H9 (cell line): ENCODE measurements around the gene IPO13. TPM values are rescaled to one million over a fixed set of nuclear protein-coding genes. Genes with fewer than 3 reads are reported as not detected.

ENCODE experiments used
- DNase-seq: peaks from one replicate; pipeline ENCODE4 v3.0.0-alpha.2; 2017
- H2AFZ ChIP-seq: one replicate; pipeline ENCODE4 v1.6.1; 2013; ENCODE audit warnings: mild to moderate bottlenecking, low read length, control low read depth, moderate library complexity
- H2AK5ac ChIP-seq: 2 replicates; pipeline ENCODE4 v1.6.1; 2013; ENCODE audit warnings: low read length, control low read depth, mixed read lengths; ENCODE audit not compliant: insufficient read length
- H2BK120ac ChIP-seq: one replicate; pipeline ENCODE4 v1.6.1; 2013; ENCODE audit warnings: low read depth, mild to moderate bottlenecking, low read length, control low read depth, inconsistent platforms; ENCODE audit not compliant: poor library complexity, severe bottlenecking
- H2BK12ac ChIP-seq: 2 replicates; pipeline ENCODE4 v1.6.1; 2013; ENCODE audit warnings: low read length, control low read depth, mixed read lengths, low read depth; ENCODE audit not compliant: insufficient read length
- H2BK15ac ChIP-seq: 2 replicates; pipeline ENCODE4 v1.6.1; 2013; ENCODE audit warnings: low read depth, low read length, control low read depth
- H2BK20ac ChIP-seq: one replicate; pipeline ENCODE4 v1.6.1; 2013; ENCODE audit warnings: low read depth, mild to moderate bottlenecking, low read length, control low read depth, inconsistent platforms; ENCODE audit not compliant: poor library complexity, severe bottlenecking
- H2BK5ac ChIP-seq: 2 replicates; pipeline ENCODE4 v1.6.1; 2013; ENCODE audit warnings: low read length, control low read depth, mixed read lengths; ENCODE audit not compliant: insufficient read length
- H3K14ac ChIP-seq: 2 replicates; pipeline ENCODE4 v1.6.1; 2013; ENCODE audit warnings: low read length, control low read depth; ENCODE audit not compliant: insufficient read depth
- H3K18ac ChIP-seq: 2 replicates; pipeline ENCODE4 v1.6.1; 2013; ENCODE audit warnings: low read depth, mild to moderate bottlenecking, mixed read lengths, low read length, control low read depth; ENCODE audit not compliant: insufficient read length
- H3K23ac ChIP-seq: 2 replicates; pipeline ENCODE4 v1.6.1; 2013; ENCODE audit warnings: low read length, control low read depth, mixed read lengths, low read depth; ENCODE audit not compliant: insufficient read length
- H3K23me2 ChIP-seq: 2 replicates; pipeline ENCODE4 v1.6.1; 2013; ENCODE audit warnings: low read depth, mild to moderate bottlenecking, mixed read lengths, low read length, control low read depth; ENCODE audit not compliant: insufficient read length, poor library complexity, severe bottlenecking
- H3K27ac ChIP-seq: 2 replicates; pipeline ENCODE4 v1.5.1; 2013; ENCODE audit warnings: low read length, control low read depth, mixed read lengths, low read depth; ENCODE audit not compliant: insufficient read length
- H3K27me3 ChIP-seq: 2 replicates; pipeline ENCODE4 v1.6.1; 2013; ENCODE audit warnings: low read length, control low read depth, inconsistent platforms; ENCODE audit not compliant: insufficient read depth
- H3K4ac ChIP-seq: 2 replicates; pipeline ENCODE4 v1.6.1; 2013; ENCODE audit warnings: low read depth, mild to moderate bottlenecking, control low read depth, inconsistent platforms, low read length, moderate library complexity
- H3K4me1 ChIP-seq: 2 replicates; pipeline ENCODE4 v1.6.1; 2013; ENCODE audit warnings: low read length, control low read depth, inconsistent platforms; ENCODE audit not compliant: insufficient read depth
- H3K4me2 ChIP-seq: 2 replicates; pipeline ENCODE4 v1.6.1; 2013; ENCODE audit warnings: low read length, control low read depth, mixed read lengths; ENCODE audit not compliant: insufficient read length, insufficient read depth
- H3K56ac ChIP-seq: 2 replicates; pipeline ENCODE4 v1.6.1; 2013; ENCODE audit warnings: low read depth, mild to moderate bottlenecking, mixed read lengths, low read length, control low read depth; ENCODE audit not compliant: insufficient read length
- H3K79me1 ChIP-seq: 2 replicates; pipeline ENCODE4 v1.6.1; 2013; ENCODE audit warnings: low read depth, mild to moderate bottlenecking, moderate library complexity, low read length, control low read depth, inconsistent platforms; ENCODE audit not compliant: insufficient read depth, poor library complexity, severe bottlenecking
- H3K79me2 ChIP-seq: 2 replicates; pipeline ENCODE4 v1.6.1; 2013; ENCODE audit warnings: low read length, control low read depth, inconsistent platforms; ENCODE audit not compliant: insufficient read depth
- H3K9ac ChIP-seq: 2 replicates; pipeline ENCODE4 v1.6.1; 2013; ENCODE audit warnings: low read length, control low read depth, mixed read lengths; ENCODE audit not compliant: insufficient read length; ENCODE audit errors: extremely low read depth
- H3K9me3 ChIP-seq: one replicate; pipeline ENCODE4 v1.6.1; 2013; ENCODE audit warnings: low read depth, low read length, inconsistent platforms; ENCODE audit not compliant: control insufficient read depth
- H3T11ph ChIP-seq: one replicate; pipeline ENCODE4 v1.6.1; 2013; ENCODE audit warnings: mild to moderate bottlenecking, low read length, control low read depth, inconsistent platforms
- H4K20me1 ChIP-seq: one replicate; pipeline ENCODE4 v1.6.1; 2013; ENCODE audit not compliant: control insufficient read depth, insufficient read length, insufficient read depth
- H4K5ac ChIP-seq: 2 replicates; pipeline ENCODE4 v1.6.1; 2013; ENCODE audit warnings: low read depth, mild to moderate bottlenecking, mixed read lengths, low read length, control low read depth; ENCODE audit not compliant: insufficient read length
- H4K8ac ChIP-seq: replicated peaks from 2 replicates; pipeline ENCODE4 v1.6.1; 2013; ENCODE audit warnings: low read length, control low read depth, mixed read lengths, low read depth; ENCODE audit not compliant: insufficient read length
- H4K91ac ChIP-seq: 2 replicates; pipeline ENCODE4 v1.6.1; 2013; ENCODE audit warnings: low read depth, mild to moderate bottlenecking, moderate library complexity, mixed read lengths, low read length, control low read depth; ENCODE audit not compliant: insufficient read length
- H3K27ac Mint-ChIP-seq, 3 experiments: 2 replicates in 2 of 3; 3 replicates in 1 of 3; pipeline ENCODE4 v1.8.0; 2020 to 2021; ENCODE audit warnings: mixed read lengths in 3 of 3, mild to moderate bottlenecking in 1 of 3, moderate library complexity in 1 of 3
- H3K27me3 Mint-ChIP-seq: 2 replicates; pipeline ENCODE4 v1.8.0; 2021; ENCODE audit warnings: low read depth, mild to moderate bottlenecking, moderate library complexity, mixed read lengths
- H3K36me3 Mint-ChIP-seq, 3 experiments: 2 replicates in 2 of 3; 3 replicates in 1 of 3; pipeline ENCODE4 v1.8.0; 2020 to 2021; ENCODE audit warnings: low read depth in 3 of 3, mixed read lengths in 3 of 3; ENCODE audit not compliant: insufficient read depth in 1 of 3
- H3K4me1 Mint-ChIP-seq, 2 experiments: 2 replicates each; pipeline ENCODE4 v1.8.0; 2020; ENCODE audit warnings: mixed read lengths in 2 of 2
- H3K4me3 Mint-ChIP-seq, 2 experiments: 2 replicates in 1 of 2; 3 replicates in 1 of 2; pipeline ENCODE4 v1.8.0; 2020 to 2021; ENCODE audit warnings: mild to moderate bottlenecking in 2 of 2, mixed read lengths in 2 of 2, moderate library complexity in 1 of 2
- H3K9me3 Mint-ChIP-seq, 2 experiments: 2 replicates in 1 of 2; 3 replicates in 1 of 2; pipeline ENCODE4 v1.8.0; 2020; ENCODE audit warnings: mild to moderate bottlenecking in 2 of 2, mixed read lengths in 2 of 2, moderate library complexity in 1 of 2
- CTCF ChIP-seq: fragments of 200-600 bp; sonication (generic); conservative IDR thresholded peaks from 3 replicates; pipeline ENCODE4 v1.8.0; 2021; ENCODE audit warnings: antibody characterized with exemption, mild to moderate bottlenecking
- WGBS: extraction: QIAGEN DNeasy Blood & Tissue Kit; methylation state at CpG from one replicate; pipeline ENCODE4 v1.1.7; 2013; ENCODE audit warnings: missing lambda C conversion rate, low lambda C conversion rate, mixed read lengths; ENCODE audit not compliant: insufficient read length; ENCODE audit errors: extremely low coverage; 5-methylcytosine and 5-hydroxymethylcytosine counted together
- total RNA-seq: library from RNA; stranded (reverse); gene quantifications from 2 replicates; pipeline ENCODE4 v1.2.1, GENCODE V29; 2021

IPO13 gene
- total RNA-seq, 1 experiment from 2014 or later: 24.5 TPM

GRCh38 chr1:43930168-43930948 lies 16.4 kb upstream of the IPO13 start:
- H3T11ph ChIP-seq: no peak overlapping the region
- H3K14ac ChIP-seq: no peak overlapping the region
- peaks cover 3% of the 10 kb centered on the region; the same call in 1 of the 2 replicates for H3K4me1 ChIP-seq
- H2BK5ac ChIP-seq: no peak overlapping the region
- no peaks in the 10 kb centered on the region for H3K79me1 ChIP-seq
- H3K27ac Mint-ChIP-seq: peak overlapping the region in 1 of 3 experiments; percentile 97; a peak in 2 of 7 replicates
- TF ChIP-seq CTCF: peak; percentile 79
- no peak overlapping the region for H3K4me3 Mint-ChIP-seq
- no peak overlapping the region for H3K4me2 ChIP-seq
- H3K56ac ChIP-seq: no peak overlapping the region
- H3K4me1 Mint-ChIP-seq: peaks cover 28 to 41% of the 10 kb centered on the region in 2 experiments
- H4K5ac ChIP-seq: no peak overlapping the region
- H4K91ac ChIP-seq: no peak overlapping the region
- H2BK12ac ChIP-seq: no peak overlapping the region
- peaks cover 15% of the 10 kb centered on the region for H3K27me3 Mint-ChIP-seq
- no peak overlapping the region for H2BK120ac ChIP-seq
- no peaks in the 10 kb centered on the region for H3K27me3 ChIP-seq
- peaks cover 4 to 12% (median 7%) of the 10 kb centered on the region in 3 experiments; a peak in 5 of 7 replicates for H3K36me3 Mint-ChIP-seq
- H4K8ac ChIP-seq: no peak overlapping the region
- no peaks in the 10 kb centered on the region for H3K9me3 Mint-ChIP-seq
- H2BK20ac ChIP-seq: no peak overlapping the region
- H3K4ac ChIP-seq: no peak overlapping the region
- H3K23me2 ChIP-seq: peaks cover 13% of the 10 kb centered on the region
- H4K20me1 ChIP-seq: no peaks in the 10 kb centered on the region
- WGBS: no CpG with 5 or more reads among the region's 10 CpGs
- no peak overlapping the region for H2BK15ac ChIP-seq
- H3K9me3 ChIP-seq: no peaks in the 10 kb centered on the region
- H3K9ac ChIP-seq: no peak overlapping the region
- H3K18ac ChIP-seq: no peak overlapping the region
- no peak overlapping the region for H3K27ac ChIP-seq
- H2AFZ ChIP-seq: no peak overlapping the region
- H2AK5ac ChIP-seq: no peak overlapping the region
- DNase-seq: peak; percentile 76
- H3K79me2 ChIP-seq: no peaks in the 10 kb centered on the region
- no peak overlapping the region for H3K23ac ChIP-seq
